GM20431 (cell line): ENCODE results near the gene RPS6KA2.

Experiments
- in situ Hi-C: fragments of 300-500 bp; cut with MseI, MboI; formaldehyde crosslinking; loops from one replicate; pipeline ENCODE4 v1.15.0; 2020; ENCODE audit warnings: low sequenced_read_pairs; ENCODE audit not compliant: unreplicated experiment

The RPS6KA2 gene

DNA sequence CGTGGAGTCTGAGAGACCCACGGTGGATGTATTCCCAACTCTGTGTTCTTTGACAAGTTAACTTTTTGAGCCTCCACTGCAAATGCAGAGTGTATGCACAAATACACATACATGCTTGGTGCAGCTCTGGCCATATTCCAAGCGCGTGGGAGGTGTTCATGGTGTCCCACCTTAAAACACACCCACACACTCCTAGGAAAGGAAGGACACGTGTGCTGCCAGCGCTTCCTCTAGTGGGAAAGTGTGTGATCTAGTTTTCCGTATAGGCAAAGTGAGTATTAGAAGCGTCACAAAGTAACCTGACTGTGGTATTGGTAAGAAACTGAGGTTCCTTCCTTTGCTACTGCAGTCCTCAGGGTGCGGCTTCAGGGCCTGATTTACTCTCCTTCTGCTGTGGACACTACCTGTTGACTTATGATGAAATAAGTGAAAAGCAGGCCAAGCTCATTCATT lies 208.3 kb downstream of the RPS6KA2 start:
- in situ Hi-C loops: loop anchor here (25.0 kb wide), 1 partner anchor 131 kb away; no protein-coding TSS in a partner anchor

DNA sequence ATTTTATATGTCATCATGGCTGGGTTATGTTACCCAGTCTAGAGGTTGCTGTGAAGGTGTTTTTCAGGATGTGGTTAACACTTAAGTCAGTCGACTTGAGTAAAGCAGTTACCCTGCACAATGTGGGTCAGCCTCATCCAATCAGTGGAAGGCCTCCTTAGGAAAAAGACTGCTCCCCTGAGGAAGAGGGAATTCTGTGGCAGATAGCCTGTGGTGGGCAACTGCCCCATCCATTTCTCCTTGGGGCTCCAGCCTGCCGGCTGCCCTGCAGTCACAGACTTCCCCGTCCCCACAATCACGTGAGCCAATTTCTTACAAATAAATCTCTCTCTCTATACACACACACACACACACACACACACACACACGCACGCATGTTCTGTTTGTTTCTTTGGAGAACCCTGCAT lies 209.8 kb downstream of the RPS6KA2 start:
- in situ Hi-C loops: loop anchor here (25.0 kb wide), 1 partner anchor 130 kb away; no protein-coding TSS in a partner anchor

DNA sequence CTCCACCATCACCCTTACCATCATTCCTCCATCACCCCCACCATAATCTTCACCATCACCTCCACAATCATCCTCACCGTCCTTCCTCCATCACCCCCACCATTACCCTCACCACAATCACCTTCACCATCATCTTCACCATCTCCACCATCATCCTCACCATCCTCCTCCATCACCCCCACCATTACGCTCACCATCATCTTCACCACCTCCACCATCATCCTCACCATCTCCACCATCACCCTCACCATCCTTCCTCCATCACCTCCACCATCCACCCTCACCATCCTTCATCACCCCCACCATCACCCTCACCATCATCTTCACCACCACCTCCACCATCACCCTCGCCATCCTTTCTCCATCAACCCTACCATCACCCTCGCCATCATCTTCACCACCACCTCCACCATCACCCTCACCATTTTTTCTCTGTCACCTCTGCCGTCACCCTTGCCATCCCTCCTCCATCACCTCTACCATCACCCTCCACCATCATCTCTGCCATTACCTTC lies 211.2 kb downstream of the RPS6KA2 start:
- in situ Hi-C loops: loop anchor here (25.0 kb wide), 1 partner anchor 129 kb away; no protein-coding TSS in a partner anchor

DNA sequence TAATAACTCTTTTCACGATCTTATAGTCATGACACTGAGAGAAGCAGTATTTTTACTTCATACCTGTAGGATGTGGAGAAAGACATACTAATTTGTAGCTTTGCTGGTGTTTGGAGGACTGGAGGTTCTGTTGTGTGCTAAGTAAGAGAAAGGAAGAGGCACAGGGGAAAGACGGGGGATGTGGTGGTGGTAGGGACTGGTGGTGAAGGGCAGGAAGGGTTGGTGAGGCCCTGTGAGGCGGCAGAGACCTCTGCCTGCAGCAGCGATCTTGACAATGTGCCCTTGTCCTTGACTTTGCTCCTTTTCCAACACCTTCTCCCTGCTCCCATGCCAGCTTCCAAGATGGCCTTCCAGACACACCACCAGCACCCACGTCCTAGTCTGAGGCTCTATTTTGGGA lies 211.7 kb downstream of the RPS6KA2 start:
- in situ Hi-C loops: loop anchor here (25.0 kb wide), 1 partner anchor 128 kb away; no protein-coding TSS in a partner anchor

DNA sequence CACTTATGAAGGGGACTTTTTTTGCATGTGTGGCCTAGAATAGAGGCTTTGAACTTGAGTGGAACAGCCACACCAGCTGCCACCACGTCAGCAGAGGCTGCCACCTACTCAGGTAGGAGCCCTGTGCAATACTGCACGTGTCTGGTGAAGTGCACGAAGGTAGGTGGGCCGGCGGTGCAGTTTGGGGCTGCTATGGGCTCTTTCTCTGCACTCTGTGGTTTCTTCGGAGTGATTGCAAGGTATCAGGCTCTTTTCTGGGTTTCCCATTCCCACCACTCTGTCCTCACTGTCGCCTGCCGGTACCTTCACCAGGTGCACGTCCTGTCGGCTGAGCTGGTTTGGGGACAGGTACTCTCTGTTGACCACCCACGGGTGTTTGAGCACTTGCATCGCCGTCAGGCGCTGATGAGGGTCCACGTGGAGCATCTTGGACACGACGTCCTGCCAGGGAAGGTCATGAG lies 213.5 kb downstream of the RPS6KA2 start:
- in situ Hi-C loops: loop anchor here (25.0 kb wide), 1 partner anchor 126 kb away; no protein-coding TSS in a partner anchor

DNA sequence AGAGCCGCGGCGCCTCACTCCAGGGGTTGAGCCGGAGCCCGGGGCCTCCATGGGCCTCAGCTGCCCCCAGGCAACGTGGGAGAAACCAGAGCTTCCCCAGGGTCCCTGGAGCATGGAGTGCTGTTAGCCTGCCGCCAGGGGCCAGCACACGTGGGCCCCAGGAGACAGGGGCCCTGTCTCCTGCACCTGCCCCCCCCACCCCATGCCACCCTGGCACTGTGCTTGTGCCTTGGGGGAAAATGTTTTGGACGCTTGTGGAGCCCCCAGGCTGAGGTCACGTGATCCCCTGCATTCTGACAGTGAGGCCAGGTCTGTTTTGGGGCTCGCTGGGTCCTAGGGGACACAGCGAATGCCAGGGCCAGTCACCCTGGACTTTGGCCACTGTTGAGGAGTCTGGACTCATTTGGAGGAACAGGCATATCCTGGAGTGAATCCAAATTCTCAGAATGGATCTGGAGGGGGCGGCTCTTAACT lies 214.1 kb downstream of the RPS6KA2 start:
- in situ Hi-C loops: loop anchor here (25.0 kb wide), 1 partner anchor 126 kb away; no protein-coding TSS in a partner anchor

DNA sequence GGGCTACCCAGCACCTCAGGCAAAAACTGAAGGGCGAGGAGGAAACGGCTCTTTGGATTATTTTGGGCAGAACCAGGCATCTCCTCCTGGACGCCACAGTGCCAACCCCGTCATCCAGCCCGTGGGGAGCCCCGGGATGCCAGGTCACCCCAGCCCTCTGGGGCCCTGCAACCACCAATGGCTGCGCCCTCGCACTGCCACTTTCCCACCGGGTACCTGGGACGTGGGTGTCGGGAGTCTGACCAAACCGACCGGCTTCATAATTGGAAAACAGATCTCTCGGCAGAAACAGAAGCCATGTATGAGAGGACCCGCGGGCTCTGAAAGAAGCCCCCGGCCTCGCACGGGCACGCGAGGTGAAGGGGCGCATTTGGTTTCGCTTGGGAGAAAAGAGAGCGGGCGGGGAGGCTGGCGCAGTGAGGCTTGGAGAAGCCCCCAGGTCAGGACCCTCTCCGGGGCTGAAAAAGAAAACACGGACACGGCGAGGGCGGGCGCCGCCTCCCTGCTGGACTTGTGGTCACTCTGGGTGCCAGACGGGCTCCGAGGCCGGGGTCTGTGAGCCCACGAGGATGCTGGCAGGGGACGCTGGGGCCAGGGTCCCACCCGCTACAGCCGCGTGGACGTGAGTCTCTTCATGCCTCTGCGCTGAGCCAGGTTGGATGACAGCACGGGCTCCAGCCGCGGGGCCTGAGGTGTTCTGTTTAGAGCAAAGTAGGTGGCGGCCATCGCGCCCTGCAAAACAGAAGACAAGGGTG lies 214.7 kb downstream of the RPS6KA2 start:
- in situ Hi-C loops: loop anchor here (25.0 kb wide), 1 partner anchor 125 kb away; no protein-coding TSS in a partner anchor

DNA sequence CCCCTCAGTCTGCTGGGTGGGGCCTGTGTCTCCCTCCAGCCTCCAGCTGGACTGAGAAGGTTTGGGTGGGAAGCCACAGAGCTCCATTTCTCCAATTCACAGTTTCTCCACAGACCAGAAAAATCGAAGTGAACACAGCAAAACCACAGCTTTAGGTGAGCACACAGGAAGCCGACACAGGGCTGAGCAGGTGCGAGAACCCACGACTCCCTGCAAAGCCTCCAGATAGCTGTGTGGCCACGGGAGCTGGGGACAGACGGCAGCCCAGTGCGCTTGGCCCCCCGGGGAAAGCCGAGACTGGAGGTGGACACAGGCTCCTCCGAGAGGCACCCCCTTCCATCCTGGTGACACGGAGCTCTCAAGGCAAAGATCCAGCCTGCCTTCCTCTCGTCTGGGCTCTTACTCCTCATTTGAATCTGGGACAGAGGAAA lies 215.3 kb downstream of the RPS6KA2 start:
- in situ Hi-C loops: loop anchor here (25.0 kb wide), 1 partner anchor 124 kb away; no protein-coding TSS in a partner anchor

DNA sequence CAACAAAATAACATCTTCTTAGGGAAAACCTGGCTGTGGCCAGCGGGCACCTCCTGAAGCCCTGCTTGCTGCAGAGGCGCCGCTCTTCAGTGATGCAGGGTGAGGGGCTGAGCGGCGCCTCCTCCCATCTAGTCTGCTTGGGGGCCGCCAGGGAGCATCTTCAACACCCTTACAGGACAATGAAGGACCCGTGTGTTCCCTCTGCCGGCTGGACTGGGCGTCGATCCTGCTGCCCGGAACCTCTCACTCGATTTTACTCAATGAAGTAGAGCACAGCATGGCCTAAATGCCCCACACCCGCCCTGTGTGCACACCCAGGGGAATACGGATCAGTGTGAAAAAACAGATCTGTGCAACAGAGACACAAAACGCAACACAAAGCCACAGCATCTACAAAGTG lies 215.8 kb downstream of the RPS6KA2 start:
- in situ Hi-C loops: loop anchor here (25.0 kb wide), 1 partner anchor 124 kb away; no protein-coding TSS in a partner anchor

DNA sequence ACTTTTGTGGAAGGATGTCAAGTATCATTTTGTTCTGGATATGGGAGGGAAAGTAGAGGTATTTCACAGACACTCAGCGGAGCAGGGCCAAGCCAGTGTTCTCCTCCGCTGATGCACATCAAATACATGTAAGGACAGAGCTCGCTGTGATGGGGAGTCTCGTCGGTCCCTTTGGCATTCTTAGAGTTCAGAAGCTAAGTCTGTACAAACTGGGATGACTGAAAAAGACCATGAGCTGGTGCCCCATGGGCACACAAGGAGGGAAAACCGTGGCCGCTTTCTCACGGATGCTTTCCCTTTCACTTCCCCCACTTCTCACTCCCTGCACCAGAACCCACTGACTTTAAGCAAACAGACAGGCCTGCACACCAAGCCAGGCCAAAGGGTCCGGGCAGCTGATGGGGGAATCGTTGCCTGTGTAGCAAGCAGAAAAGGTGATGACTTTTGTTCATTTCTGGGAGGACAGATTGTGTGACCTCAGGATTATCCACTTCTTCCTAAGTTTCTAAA lies 216.6 kb downstream of the RPS6KA2 start:
- in situ Hi-C loops: loop anchor here (25.0 kb wide), 1 partner anchor 123 kb away; no protein-coding TSS in a partner anchor

DNA sequence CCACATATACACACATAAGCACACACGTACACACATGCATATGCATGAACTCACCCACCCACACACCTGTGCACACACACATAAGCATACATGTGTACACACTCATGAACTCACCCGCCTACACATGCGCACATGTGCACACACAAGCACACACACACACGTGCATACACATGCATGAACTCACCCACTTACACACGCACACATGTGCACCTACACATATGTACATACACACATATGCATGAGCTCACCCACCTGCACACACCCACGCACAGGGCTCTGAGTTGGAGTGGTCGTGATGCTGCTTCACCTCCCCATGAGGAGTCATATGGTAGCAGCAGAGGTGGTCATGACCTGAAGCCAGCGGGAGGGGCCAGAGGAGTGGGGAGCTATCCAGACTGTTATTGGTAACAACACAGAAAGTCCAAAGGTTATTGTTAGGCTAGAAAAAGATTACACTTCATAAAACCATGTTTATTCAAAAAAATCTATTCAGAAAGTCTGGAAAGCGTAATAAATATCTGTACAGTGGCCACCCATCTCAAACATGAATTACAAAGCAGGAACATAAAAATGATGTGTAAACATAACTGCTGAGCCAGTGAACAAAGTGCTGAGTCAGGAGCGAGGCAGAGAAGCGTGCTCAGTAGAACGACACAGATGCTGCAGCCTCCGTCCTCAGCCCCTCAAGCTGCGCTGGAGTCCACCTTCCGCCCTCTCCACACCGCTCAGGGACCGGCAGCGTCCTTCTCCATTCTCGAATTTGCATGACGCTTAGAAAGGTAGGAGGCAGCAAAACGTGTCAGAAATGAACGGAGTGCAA lies 217.9 kb downstream of the RPS6KA2 start:
- in situ Hi-C loops: loop anchor here (25.0 kb wide), 1 partner anchor 122 kb away; no protein-coding TSS in a partner anchor

DNA sequence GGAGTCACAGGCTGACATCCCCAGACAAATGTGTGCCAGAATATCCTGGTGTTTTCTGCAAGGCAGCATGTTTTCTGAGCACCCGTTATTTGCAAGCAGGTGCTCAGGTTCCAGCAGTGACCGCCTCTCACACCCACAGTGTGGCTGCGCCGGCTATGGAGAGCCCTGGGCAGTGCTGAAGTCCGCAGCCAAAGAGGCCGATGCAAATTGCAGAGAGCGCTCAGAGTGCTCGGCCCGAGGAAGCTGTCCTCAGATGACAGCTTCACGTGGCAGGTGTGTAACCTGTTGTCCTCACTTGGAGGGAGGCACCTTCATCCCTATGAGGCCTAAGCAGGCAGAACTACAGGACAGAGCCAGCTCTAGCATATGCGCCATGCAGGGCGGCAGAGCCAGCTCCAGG lies 220.9 kb downstream of the RPS6KA2 start:
- in situ Hi-C loops: loop anchor here (25.0 kb wide), 1 partner anchor 119 kb away; no protein-coding TSS in a partner anchor

DNA sequence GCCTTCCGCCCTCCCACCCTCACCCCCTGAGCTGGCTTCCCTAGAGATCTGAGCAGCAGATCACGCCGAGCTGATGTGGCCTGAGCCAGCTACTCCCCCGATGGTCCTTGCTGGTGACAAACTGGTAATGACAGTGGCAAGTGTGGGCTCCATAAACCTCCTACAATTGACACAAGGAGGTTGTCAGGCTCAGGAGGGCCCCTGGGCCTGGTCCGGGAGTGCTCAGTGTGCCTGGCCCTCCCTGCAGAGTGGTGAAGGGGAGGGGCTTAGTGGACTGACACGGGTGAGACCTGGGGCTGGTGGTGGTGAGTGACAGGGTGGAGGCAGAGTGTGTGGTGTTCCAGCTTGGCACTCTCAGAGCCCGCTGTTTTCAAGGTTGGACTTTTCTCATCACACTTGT lies 221.7 kb downstream of the RPS6KA2 start:
- in situ Hi-C loops: loop anchor here (25.0 kb wide), 1 partner anchor 118 kb away; no protein-coding TSS in a partner anchor

DNA sequence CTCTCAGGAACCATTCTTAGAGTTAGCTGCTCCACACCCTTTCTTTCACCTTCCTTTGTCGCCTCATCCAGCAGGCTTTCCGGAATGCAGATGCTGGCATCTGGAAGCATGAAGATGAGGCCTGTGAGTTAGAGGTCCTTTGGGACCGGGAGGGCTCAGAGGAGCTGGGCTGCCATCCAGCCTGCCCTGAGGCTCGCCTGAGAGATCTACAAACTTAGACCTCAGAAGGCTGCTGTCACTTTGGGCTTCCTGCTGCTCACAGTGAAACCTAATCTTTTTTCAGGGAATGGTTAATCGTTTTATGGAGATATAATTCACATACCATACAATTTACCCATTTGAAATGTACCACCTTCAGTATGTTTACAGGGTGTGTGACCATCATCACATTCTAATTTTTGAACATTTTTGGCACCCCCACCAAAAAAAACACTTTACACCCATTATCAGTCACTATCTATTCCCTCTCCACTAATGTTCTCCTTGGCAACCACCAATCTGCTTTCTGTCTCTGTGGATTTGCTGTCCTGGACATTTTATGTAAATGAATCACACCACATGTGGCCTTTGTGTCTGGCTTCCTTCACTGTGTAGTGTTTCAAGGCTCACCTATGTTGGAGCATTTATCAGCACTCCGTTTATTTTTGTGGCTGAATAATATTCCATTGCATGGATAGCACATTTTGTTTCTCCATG lies 224.3 kb downstream of the RPS6KA2 start:
- in situ Hi-C loops: loop anchor here (25.0 kb wide), 1 partner anchor 115 kb away; no protein-coding TSS in a partner anchor

DNA sequence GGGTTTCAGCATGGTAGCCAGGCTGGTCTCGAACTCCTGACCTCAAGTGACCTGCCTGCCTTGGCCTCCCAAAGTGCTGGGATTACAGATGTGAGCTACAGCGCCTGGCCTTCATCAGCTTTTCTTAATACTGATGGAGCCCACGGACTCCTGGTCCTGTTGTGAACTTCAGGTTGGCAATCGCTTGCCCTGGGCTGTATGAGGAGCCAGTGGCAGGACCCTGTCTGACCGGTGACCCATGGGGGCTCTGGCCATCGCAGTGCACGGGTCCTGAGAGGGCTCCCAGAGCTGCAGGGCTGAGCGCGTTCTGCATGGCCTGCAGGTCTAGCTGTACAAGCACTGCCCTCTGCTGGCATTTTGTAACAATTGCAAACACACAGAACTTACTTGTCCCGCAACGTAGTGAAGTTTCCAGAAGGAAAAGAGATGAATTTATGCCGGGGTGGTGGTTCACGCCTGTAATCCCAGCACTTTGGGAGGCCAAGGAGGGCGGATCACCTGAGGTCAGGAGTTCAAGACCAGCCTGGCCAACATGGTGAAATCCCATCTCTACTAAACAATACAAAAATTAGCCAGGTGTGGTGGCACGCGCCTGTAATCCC lies 226.3 kb downstream of the RPS6KA2 start:
- in situ Hi-C loops: loop anchor here (25.0 kb wide), 1 partner anchor 113 kb away; no protein-coding TSS in a partner anchor

DNA sequence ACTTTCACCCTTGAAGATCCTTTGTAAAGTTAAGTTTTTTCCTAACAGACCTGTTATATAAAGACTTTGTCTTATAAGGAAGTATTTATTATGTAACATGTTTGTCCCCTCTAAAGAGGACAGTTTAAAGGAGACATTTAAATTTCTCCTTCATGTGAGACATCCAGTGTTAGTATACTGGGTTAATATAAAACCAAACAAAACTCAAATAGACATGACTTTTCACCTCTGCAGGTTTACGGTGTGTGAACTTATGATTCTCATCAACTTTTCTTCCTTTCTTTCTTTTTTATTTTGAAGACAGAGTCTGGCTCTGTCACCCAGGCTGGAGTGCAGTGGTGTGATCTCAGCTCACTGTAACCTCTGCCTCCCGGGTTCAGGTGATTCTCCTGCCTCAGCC lies 226.9 kb downstream of the RPS6KA2 start:
- in situ Hi-C loops: loop anchor here (25.0 kb wide), 1 partner anchor 113 kb away; no protein-coding TSS in a partner anchor

DNA sequence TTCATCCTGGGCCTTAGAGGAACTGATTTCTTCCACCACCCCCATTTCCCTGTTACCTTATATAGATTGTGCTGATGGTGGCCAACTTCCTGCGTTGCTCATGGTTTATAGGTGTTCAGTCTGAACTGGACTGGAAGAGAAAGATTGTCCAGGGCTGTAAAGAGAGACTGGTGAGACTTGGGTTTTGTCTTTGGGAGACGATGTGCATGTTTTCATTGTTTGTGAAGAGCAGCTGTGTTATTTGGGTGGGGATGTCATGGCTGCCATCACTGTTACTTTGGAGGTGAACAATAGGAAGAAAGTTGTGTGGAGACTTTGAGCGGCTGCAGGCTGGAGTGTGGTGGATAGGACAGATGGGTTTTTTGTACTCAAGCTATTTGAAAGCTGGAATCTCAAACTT lies 228.7 kb downstream of the RPS6KA2 start:
- in situ Hi-C loops: no loop called here

DNA sequence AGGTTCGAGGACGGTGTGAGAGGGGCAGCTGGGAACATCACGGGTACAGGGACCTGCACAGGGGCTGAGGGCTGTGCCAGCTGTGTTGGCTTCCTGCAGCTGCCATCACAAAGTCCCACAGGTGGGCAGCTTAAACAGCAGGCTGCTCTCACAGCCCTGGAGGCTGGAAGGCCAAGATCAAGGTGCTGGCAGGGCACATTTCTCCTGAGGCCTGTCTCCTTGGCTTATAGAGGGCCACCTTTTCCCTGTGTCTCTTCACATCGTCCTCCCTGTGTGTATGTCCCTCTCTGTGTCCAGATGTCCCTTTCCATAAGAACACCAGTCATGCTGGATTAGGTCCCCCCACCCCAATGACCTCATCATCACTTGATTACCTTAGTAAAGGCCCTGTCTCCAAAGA lies 229.2 kb downstream of the RPS6KA2 start:
- in situ Hi-C loops: no loop called here
